ENCODE measurements around the gene PLEKHM3.
"Not testable (repeated sequence)": the region's sequence is repeated elsewhere in the genome, so short reads cannot be mapped to it uniquely, and the experiment has no call there.

Gene PLEKHM3

GRCh38 chr2:207825045-207825954 lies 200.0 kb downstream of the PLEKHM3 start:
- no peak for DNase-seq (ENCODE audit: low read depth in 2 of 2)

- DNase-seq (ENCODE audit: low read depth in 2 of 2), result no peak
These were observed 201.5 kb downstream of the PLEKHM3 start for GRCh38 chr2:207823865-207824264.

GRCh38 chr2:207819839-207820784 lies 205.2 kb downstream of the PLEKHM3 start:
- DNase-seq (ENCODE audit: low read depth in 2 of 2), result no peak

- DNase-seq (ENCODE audit: low read depth in 2 of 2), result no peak
These were observed 206.1 kb downstream of the PLEKHM3 start for GRCh38 chr2:207819021-207819797.

- no peak for DNase-seq (ENCODE audit: low read depth in 2 of 2)
These were observed 208.8 kb downstream of the PLEKHM3 start for GRCh38 chr2:207816546-207816945.

- no peak for DNase-seq (ENCODE audit: low read depth in 2 of 2)
These were observed 210.1 kb downstream of the PLEKHM3 start for GRCh38 chr2:207815254-207815653.

GRCh38 chr2:207813942-207814341 lies 211.4 kb downstream of the PLEKHM3 start:
- DNase-seq (ENCODE audit: low read depth in 2 of 2), result no peak

- no peak for DNase-seq (ENCODE audit: low read depth in 2 of 2)
These were observed 212.0 kb downstream of the PLEKHM3 start for GRCh38 chr2:207813221-207813916.

GRCh38 chr2:207812726-207813080 lies 212.6 kb downstream of the PLEKHM3 start:
- no peak for DNase-seq (ENCODE audit: low read depth in 2 of 2)

GRCh38 chr2:207812058-207812725 lies 213.1 kb downstream of the PLEKHM3 start:
- DNase-seq (ENCODE audit: low read depth in 2 of 2), result no peak

- not testable (repeated sequence) for DNase-seq (ENCODE audit: low read depth in 2 of 2)
These were observed 213.7 kb downstream of the PLEKHM3 start for GRCh38 chr2:207811658-207812057.

GRCh38 chr2:207810200-207810788 lies 215.0 kb downstream of the PLEKHM3 start:
- DNase-seq (ENCODE audit: low read depth in 2 of 2), result no peak

- no peak for DNase-seq (ENCODE audit: low read depth in 2 of 2)
These were observed 217.2 kb downstream of the PLEKHM3 start for GRCh38 chr2:207808119-207808518.

GRCh38 chr2:207807516-207807915 lies 217.8 kb downstream of the PLEKHM3 start:
- DNase-seq (ENCODE audit: low read depth in 2 of 2), result no peak

- DNase-seq (ENCODE audit: low read depth in 2 of 2), result no peak
These were observed 219.6 kb downstream of the PLEKHM3 start for GRCh38 chr2:207805566-207806226.

- no peak for DNase-seq (ENCODE audit: low read depth in 2 of 2)
These were observed 222.7 kb downstream of the PLEKHM3 start for GRCh38 chr2:207802650-207803049.

- no peak for DNase-seq (ENCODE audit: low read depth in 2 of 2)
These were observed 224.1 kb downstream of the PLEKHM3 start for GRCh38 chr2:207801259-207801658.

- no peak for DNase-seq (ENCODE audit: low read depth in 2 of 2)
These were observed 228.6 kb downstream of the PLEKHM3 start for GRCh38 chr2:207796585-207797350.

- DNase-seq (ENCODE audit: low read depth in 2 of 2), result no peak
These were observed 233.0 kb downstream of the PLEKHM3 start for GRCh38 chr2:207792244-207792785.

All from stimulated activated CD4-positive, alpha-beta T cell treated with anti-CD3 and anti-CD28 coated beads, Interleukin-12 subunit alpha, Interleukin-12 subunit beta, amount 100 ng/mL, for 24 hours (primary cell).